GDM1 (cell line): ENCODE results near the gene NOL6.

ENCODE experiments used
- DNase-seq: peaks from one replicate; lab custom pipeline; 2025; lab: John Stamatoyannopoulos, UW

Gene NOL6

DNA sequence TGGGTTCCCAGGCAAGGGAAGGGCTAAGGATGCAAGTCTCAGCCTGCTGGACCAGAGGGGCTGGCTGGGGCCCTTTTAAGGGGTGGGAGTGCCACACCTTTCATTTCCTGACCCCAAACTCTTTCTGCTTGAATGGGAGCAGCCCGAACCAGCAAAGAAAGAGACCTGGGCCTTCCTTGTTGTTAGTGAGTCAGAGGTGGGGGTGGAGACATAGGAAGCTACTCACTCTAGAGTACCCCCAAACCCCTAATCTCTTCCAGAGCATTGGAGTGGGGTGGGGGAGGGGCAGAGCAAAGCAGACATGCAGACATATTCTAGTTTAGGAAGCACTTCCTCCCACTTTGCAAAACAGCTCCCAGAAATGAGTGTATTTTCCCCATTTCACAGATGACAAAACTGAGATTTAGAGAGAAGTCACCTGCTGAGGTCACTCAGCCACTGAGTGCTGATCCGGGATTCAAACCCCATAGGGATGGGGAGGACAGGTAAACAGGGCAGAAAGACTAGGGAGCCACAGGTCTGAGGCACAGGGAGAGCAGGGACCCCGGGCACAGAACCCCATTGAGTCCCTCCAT lies 20.4 kb downstream of the NOL6 start:
- no peak for DNase-seq

DNA sequence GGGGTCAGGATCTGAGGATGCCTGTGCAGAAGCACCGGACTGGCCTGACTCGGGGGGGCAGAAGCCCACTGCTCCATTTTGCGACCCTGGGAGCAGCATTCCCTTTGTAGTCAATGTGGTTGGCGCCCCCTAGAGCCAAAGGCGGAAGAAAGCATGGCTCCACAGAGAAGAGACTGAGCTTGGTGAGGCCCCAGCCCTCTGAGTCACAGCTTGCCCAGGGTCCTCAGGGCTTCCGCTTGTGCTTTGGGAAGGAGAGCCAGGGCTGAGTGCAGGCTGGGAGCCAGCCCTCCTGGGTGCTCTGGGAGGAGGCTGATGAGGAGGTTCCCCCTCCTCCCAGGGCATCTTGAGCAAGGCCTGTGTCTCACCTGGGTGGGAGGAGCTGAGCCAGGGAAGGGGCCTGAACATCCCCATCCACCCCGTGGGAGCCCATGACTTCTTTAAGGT lies 20.9 kb downstream of the NOL6 start:
- DNase-seq: peak; percentile 71

DNA sequence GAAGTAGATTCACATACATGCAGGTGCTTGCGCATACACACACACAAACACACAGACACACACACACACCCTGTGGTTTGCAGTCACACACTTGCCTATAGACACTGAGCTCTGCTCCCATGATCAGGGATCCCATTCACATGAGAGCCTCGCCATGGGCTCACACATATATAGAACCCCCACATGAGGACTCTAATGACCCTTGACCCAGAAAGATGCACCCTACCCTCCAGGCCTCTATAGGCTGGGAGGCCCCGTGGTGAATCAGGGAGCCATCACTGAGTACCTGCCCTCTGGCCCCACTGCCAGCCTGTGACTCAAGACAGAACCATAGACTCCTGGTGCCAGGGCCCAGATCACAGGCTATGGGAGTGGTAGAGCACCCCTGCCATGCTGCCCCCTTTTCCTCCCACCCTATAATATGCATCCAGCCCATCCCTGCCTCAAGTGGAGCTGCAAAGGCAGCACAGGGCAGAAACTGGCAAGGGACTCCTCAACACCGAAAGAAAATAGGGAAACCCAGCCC lies 23.0 kb downstream of the NOL6 start:
- no peak for DNase-seq

DNA sequence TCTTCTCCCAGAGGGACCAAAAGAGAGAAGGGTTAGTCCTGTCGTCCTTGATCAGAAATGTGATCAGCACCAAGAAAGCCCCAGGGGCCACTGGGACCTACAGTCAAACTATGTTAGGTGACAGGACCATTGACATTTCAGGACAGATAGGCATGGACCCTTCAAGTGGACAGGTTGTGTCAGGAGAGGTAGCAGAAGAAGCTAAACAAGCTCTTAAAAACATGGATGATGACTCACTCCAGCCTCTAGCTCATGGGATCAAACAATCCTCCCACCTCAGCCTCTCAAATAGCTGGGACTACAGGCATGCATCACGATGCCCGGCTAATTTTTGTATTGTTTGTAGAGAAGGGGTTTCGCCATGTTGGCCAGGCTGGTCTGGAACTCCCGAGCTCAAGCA lies 24.0 kb downstream of the NOL6 start:
- no peak for DNase-seq

DNA sequence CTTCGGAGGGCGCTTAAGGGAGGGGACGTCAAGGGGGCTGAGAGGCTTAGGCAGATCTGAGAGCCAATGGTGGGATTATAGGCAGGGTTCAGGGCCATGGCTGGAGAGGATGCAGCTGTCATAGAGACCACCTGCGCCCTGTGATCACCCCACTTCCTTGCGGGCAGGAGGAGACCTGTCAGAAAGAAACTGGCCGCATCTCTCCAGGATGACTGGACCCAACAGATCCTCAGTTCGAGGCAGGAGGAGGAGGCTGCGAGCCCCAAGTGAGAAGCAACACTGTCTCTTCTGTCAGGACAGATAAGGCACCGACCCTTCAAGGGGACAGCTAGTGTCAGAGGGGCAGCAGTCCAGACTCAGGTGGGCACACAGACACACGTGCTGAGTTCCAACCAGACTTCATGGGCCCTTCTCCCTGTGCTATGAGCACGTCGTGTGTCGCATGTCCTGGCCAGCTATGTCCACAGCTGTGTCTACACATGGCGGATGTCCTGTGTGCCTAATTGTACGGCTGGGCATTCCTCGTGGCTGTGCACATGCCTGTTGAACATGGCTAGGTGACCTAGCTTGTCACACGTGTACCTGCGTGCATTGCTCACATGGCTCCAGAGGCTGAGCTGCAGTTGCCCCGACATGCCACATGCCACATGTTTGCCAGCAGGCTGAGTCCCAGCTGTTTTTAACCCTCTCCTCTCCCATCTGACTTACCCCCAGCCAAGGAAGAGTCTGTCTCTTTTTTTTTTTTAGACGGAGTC lies 25.7 kb downstream of the NOL6 start:
- DNase-seq: no peak

DNA sequence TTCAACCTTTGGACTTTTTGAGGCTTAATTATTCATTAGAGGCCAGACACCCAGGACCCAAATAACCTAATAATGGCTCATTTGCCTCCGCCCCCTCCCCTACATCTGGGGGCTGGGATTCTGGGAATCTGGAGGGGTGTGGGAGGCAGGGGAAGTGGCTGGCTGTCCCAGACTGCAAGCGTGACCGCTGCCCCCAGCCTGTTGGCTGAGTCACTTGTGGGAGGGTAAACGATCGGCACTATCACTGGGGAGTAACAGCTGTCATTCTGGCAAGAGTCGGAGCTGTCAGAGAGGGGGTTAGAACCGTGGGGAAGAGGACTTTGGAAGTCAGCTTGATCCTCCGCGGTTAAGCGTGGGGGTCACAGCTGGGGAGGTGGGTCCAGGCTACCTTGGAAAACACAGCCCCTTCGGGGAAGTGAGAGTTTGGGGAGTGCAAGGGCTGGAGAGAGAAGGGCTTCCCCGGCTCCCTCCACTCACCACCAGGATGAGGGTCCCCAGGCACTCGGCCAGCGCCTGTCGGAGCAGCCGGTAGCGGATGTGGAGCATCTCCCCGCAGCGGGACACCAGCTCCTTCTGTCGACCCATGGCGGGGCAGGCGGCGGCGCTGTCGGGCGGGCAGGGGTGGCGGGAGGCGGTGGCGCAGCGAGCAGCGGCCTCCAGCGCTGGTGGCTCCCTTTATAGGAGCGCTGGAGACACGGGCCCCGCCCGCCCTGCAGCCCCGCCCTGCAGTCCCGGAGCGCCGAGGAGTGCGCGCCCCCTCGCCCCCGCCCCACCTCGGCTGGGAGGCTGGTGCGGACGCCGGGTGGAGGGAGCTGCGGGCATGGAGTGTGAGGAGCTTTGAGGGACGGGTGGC lies 26.6 kb downstream of the NOL6 start, which contains the start of gene AQP3:
AQP3 (minus strand) TSS at position 648 of the 853 bp plus-strand sequence; CDS start at position 585, 63 bp downstream.
- no peak for DNase-seq

DNA sequence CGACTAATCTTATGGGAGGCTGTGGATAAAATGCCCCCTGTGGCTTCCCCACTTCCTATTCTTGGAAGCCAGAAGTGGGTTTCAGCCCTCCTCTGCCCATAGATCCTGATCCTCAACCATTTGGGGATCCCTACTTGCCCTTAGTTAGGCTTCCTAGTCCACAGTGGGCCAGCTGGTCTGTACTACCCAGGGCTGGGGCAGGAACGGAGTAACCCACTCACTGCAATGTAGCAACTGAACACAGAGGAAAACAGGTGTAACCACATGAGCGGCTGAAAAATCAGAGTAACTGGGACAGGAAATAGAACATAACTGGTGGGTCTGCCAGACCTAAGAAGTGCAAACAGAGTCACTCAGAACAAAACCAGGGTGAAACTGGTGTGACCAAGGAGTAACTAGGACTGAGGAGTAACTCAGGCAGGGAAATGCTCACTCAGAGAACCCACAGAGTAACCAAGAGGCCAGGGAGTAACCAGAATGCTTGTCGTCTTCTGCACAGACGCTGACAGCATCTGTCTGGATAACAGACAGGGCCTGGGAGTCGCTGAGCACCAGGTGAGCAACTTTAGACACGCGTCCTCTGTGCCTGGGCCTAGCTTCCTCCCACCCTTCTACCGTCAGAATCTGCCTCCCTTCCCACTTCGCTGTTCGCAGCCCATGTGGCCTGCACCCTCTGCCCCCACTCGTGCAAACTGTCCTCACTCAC lies 27.3 kb downstream of the NOL6 start:
- DNase-seq: no peak

DNA sequence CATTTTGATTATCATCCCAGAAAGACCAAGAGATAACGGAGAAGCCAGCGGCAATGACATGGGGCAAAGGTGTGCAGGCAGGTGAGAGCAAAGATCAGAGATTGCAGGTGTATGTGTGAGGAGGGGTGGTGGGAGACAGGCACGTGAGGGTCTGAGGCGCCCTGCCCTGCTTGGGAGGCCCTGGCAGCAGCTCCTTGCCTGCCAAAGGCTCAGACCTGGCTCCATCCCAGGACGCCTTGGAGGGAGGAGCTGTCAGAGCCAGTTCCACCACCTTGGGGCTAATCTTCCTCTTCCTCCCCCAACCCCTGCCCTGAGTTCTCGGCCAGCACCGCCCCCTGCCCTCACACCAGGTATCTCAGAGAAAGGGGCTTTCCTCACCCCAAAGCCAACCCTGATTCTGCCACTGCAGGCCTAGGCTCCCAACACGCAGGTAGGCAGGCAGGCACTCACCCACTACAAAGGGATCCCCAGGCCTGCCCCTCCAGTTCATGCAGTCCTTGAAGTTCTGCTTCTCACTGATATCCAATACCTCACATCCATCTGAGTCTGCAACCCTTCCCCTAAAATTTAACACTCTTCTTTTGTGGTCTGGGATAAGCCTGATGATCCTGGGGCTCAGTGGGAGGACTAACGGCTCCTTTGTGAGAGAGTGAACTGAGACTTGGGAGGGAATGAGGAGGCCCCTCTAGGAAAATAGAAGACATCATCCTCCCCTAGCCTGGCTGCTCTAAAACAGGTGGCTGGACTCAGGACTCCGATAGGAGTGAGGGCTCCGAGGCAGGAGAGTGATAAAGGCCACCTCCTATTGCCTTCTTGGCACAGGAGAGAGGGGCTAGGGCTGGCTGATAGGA lies 28.1 kb downstream of the NOL6 start:
- no peak for DNase-seq

DNA sequence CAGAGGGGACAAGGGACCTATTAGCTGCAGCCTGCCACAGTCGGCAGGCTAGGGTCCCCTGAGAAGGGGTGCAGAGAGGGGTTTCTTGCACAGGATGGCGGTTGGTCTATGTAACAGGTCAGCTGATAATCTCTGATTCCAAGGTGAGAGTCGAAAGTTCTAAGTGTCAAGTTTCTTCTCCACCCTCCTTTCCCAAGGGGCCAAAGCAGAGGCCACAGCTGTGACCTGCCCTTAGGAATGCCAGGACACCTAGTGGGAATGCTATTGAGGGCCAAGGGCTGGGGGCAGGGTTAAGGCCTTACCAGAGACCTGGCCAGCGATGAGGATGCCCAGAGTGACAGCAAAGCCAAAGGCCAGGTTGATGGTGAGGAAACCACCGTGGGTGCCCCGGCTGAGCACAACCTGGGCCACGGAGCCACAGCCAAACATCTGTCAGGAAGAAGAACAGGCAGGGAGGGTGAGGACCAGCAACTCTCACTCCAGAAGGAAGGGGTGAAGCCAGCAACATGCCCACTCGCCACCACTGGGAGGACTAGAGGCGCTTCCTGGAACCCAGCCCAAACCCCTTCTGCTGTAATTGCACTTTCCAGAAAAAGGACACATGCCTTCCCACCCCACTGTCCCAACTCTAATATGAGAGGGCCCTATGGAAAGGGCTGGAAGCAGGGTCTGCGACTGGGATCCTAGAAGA lies 30.1 kb downstream of the NOL6 start:
- no peak for DNase-seq

DNA sequence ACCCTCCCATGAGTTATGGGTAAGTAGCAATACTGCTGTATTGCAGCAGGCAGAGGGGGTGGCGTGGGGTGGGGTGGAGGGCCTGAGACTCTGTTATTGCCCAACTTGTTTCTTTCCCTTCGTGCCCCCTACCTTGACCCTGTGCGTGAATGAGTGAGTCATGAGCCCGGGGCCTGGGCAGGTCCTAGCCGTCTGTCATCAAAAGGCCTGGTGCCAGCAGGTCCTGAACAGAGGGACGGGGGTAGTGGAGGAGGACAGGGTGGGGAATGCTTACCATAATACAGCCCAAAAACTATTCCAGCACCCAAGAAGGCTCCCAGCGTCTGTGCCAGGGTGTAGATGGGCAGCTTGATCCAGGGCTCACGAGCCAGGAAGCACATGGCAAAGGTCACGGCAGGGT lies 30.7 kb downstream of the NOL6 start:
- DNase-seq: no peak

DNA sequence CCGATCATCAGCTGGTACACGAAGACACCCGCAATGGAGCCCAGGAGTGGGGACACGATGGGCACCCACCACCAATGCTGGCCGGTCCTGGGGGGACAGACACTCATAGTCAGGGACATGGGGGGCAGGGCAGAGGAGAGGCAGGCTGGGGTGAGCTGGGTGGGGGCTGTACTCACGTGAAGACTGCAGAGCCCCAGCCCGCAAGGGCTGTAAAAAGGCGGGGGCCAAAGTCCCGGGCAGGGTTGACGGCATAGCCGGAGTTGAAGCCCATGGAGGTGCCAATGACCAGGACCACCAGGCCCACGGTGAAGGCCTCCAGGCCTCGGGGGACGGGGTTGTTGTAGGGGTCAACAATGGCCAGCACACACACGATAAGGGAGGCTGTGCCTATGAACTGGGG lies 31.6 kb downstream of the NOL6 start:
- no peak for DNase-seq

DNA sequence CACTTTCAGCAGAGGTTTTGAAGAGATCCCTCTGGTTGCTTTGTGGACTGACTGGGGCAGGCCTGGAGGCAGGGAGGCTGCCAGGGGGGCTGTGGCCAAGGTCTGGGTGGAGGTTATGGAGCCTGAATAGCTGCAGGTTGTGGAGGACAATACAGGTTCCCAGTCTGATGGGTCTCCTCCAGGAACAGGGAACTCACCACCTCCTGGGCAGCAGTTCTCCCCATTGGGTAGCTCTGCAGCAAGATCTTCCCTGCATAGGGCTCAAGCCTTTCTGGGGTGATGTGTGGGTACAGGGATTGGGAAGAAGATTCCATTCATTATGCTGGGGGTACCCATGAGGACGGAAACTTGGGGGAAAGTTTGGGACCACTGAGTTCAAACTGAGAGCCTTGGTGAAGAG lies 33.1 kb downstream of the NOL6 start:
- no peak for DNase-seq

DNA sequence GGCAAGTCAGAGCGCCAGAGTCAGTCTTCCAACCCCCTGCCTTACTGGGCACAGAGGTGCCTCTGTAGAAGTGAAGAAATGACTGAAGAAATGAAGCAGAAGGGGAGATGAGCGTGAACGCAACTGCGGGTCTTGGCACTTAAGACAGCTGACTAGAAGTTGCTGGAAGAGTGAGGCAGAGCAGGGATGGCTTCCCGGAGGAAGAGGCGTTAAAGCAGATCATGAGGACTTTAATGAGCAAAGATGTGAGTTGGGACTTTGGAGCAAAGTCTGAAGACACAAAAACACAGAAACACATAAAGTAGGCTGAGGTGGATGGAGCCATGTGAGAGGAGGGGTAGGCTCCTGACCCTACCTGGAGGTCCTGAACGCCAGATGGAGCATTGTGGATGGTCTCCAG lies 33.5 kb downstream of the NOL6 start:
- DNase-seq: no peak

DNA sequence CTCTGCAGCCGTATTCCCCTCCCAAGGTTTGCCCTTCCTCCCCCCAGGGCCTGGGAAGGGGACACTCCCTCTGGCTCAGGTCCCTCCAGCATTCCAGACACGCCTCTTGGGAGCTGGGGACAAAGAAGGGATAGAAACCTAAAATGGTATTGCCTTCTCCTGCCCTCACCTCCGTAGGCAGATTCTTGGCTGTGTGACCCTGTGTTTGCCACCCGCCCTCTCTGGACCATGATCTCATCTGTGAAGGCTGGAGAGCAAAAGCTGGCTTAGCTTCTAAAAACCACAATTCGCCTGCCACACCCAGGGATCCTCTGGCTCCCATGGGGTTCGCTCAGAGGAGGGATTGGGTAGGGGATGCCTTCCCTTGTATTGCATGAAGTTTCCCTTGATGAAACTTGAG lies 34.0 kb downstream of the NOL6 start:
- no peak for DNase-seq

DNA sequence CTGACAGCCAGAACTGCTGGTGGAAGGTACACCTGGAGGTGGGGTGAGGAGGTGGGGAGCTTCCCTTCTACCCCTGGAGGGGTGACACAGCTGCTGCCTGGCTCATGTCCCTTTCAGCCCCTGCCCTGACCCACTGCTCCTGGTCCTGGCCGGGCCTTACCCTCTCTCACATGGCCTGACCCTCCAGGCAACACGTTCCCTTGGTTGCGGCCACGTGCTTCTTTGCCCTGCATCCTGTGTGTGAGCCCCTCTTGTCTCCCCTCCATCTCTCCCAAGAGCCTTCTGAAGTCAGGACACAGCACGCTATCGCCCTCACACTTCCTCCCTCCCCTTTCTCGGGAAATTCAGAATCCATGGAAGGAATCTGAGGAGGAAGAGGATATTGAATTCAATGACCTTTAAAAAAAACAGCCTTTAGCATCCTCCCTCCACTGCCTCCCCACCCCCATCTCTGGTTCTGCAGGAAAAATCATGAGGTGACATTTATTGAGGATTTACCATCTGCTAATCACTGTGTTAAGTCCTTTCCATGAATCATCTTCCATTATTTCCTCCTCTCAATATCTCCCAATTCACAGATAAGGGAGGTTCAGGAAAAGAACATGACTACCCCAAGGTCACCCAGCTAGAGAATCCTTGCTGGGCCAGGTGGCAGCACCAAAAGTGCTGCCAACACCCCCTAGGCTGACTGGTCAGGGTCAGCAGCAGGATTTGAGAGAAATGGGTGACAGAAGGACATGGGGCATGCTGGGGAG lies 34.6 kb downstream of the NOL6 start:
- no peak for DNase-seq

DNA sequence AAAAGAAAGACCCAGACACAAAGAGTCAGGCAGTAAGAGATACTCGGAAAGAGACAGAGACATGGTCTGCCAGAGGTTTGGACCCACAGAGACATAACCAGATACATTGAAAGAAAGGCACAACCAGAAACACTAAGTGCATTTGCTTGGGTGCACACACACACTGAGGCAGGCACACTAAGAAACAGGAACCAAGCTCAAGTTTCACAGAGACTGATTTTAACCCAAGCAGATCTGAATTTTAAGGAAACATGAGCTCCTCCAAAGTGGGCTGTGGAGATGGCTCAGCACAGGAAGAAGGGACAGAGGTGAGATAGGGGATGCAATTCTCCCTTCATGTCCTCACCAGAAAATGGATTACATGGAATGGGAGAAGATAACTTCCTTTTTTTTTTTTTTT lies 35.8 kb downstream of the NOL6 start:
- DNase-seq: no peak

DNA sequence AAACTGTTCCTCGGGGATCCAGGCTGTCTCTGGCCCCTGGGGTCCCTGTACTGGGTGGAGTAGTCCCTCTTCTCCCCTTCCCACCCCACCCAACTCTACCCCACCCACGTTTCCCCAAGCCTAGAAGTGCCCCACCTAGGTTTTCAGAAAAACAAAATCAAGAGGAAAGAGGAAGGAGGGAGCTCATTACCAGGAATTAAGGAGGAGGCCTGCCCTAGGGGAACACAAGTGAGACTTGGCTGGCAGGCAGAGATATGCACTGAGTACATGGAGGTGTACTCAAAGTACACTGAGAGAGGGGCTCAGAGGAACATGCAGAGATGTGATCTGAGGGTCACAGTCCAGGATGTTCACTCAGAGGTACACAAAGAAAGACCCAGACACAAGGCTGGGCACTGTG lies 36.5 kb downstream of the NOL6 start:
- DNase-seq: no peak

DNA sequence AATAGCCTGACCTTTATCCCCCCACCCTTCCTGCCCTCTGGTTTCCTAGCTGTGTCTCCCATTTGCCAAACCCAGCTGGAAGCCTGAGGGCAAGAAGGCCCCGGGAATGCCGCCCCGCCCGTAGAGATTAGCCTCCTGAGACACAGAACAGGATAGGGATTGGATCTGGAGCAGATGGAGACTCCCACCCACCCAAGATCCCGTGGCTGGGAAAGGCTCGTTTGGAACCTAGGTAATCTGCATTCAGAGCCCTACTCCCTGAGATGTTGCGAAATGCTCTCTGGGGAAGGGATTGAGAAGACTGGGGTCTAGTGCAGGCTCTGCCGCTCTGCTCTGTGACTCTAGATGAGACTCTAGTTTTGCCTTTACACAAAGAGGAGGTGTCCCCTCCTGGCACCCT lies 37.3 kb downstream of the NOL6 start:
- DNase-seq: no peak

DNA sequence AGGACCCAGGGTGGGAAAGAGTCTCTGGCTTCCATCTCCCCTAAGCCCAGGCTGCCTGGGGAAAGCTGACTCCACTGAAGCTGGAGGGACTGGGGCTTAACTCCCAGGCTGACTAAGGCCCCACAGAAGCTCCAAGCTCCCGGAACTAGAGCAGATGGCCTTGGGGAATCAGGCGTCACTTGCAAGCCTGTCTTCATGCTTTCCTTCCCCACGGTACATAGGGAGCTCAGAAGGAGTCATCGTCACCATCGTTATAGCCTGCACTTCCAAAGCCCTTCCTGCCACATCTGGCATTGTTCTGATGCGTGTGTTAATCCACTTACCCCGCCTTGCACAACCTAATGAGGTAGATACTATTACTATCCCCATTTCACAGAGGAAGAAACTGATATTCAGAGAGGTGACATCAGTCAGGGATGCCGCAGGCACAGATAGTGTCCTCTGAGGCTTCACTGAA lies 37.9 kb downstream of the NOL6 start:
- no peak for DNase-seq
